ENCODE measurements around the gene ZNF318. TPM values are rescaled to one million over a fixed set of nuclear protein-coding genes. Genes with fewer than 3 reads are reported as not detected.

ZNF318 gene
- polyA plus RNA-seq, 2 of the 4 experiments (the other 2 are of a cell fraction) = 5.0 to 9.2 TPM

- POLR2A ChIA-PET = no interaction called here
Measured at GRCh38 chr6:43331891-43332290, 37.6 kb downstream of the ZNF318 start.

GRCh38 chr6:43331470-43331869, 38.0 kb downstream of the ZNF318 start:
- Histone ChIP-seq H3K27ac (no peak overlapping the region), H3K4me1 (0 out of 3 replicates have a peak, but pooled peaks cover 3% of the 10 kb centered on the region), H3K4me2 (no peak overlapping the region), H3K9me3 (no peaks in the 10 kb centered on the region), H3K4me3 (no peak overlapping the region)
- WGBS (ENCODE audit: missing lambda C conversion rate) = 9% methylated on average over 1 of the region's 1 CpG
- no peak for TF ChIP-seq FOSB (CRISPR knock-in tag; IDR thresholded peaks at IDR 0.05)
- TF ChIP-seq CBX8 (IDR thresholded peaks at IDR 0.05) = no peak
- DNase-seq (ENCODE audit: low read depth in 1 of 2, low spot score in 1 of 2) (no peak), ATAC-seq (no peak), FAIRE-seq (no peak)
- POLR2A ChIA-PET = no interaction called here
- CTCF ChIA-PET = interaction anchor here (0.7 kb wide), 1 partner anchor 23 kb away, joined by 4 read pairs; the partner anchor contains the start of gene CRIP3

More at GRCh38 chr6:43331891-43332290, 37.6 kb downstream of the ZNF318 start:
- no peak overlapping the region for H3K4me2 ChIP-seq
- no peak for FAIRE-seq
- 56% methylated on average over 4 of the region's 4 CpGs for WGBS (ENCODE audit: missing lambda C conversion rate)
- H3K4me1 ChIP-seq = 0 out of 3 replicates have a peak, but pooled peaks cover 3% of the 10 kb centered on the region
- H3K9me3 ChIP-seq = no peaks in the 10 kb centered on the region
- TF ChIP-seq BHLHE40 (IDR thresholded peaks at IDR 0.05; ENCODE audit: low read depth, low read length) (no peak), NR3C1 (IDR thresholded peaks at IDR 0.05) (no peak), ZNF302 (CRISPR knock-in tag; IDR thresholded peaks at IDR 0.05) (no peak), SMC3 (IDR thresholded peaks at IDR 0.05) (no peak), CBX2 (IDR thresholded peaks at IDR 0.05; ENCODE audit: borderline replicate concordance, low read depth) (no peak), KDM5A (IDR thresholded peaks at IDR 0.05) (no peak), HOXB13 (CRISPR knock-in tag; IDR thresholded peaks at IDR 0.05; ENCODE audit: low read depth) (no peak), KDM1A (IDR thresholded peaks at IDR 0.05; ENCODE audit: low read depth) (no peak), USF2 (IDR thresholded peaks at IDR 0.05) (no peak), RFX5 (IDR thresholded peaks at IDR 0.05) (no peak)
- no peak overlapping the region for H3K27ac ChIP-seq
- CTCF ChIA-PET = no interaction called here
- no peak for ATAC-seq
- no peak overlapping the region for H3K4me3 ChIP-seq
- no peak for DNase-seq (ENCODE audit: low read depth in 1 of 2, low spot score in 1 of 2)

- Histone ChIP-seq H3K27ac (no peak overlapping the region), H3K4me3 (no peak overlapping the region), H3K4me2 (no peak overlapping the region), H3K4me1 (0 out of 3 replicates have a peak, but pooled peaks cover 3% of the 10 kb centered on the region), H3K9me3 (no peaks in the 10 kb centered on the region)
- TF ChIP-seq CBX2 (IDR thresholded peaks at IDR 0.05; ENCODE audit: borderline replicate concordance, low read depth) (no peak), CBX8 (IDR thresholded peaks at IDR 0.05) (no peak), HEYL (CRISPR knock-in tag; IDR thresholded peaks at IDR 0.05) (no peak), FOXS1 (CRISPR knock-in tag; IDR thresholded peaks at IDR 0.05) (no peak), ZNF302 (CRISPR knock-in tag; IDR thresholded peaks at IDR 0.05) (no peak)
- ChIA-PET CTCF (interaction anchor here (0.8 to 1.1 kb wide), 3 partner anchors 20 to 69 kb away, joined by 3 read pairs; partner anchors contain the start of gene CRIP3), POLR2A (no interaction called here)
- FAIRE-seq (no peak), DNase-seq (ENCODE audit: low read depth in 1 of 2, low spot score in 1 of 2) (no peak), ATAC-seq (no peak)
- 25% methylated on average over 1 of the region's 1 CpG for WGBS (ENCODE audit: missing lambda C conversion rate)
Measured at GRCh38 chr6:43328528-43328927, 40.9 kb downstream of the ZNF318 start.

GRCh38 chr6:43325876-43326275, 43.6 kb downstream of the ZNF318 start:
- no peak for DNase-seq (ENCODE audit: low read depth in 1 of 2, low spot score in 1 of 2)
- no peak for FAIRE-seq
- no peak for ATAC-seq
- ChIA-PET POLR2A (no interaction called here), CTCF (interaction anchor here (0.5 to 1.9 kb wide), 4 partner anchors 9 to 263 kb away, joined by 3 to 8 read pairs (median 4); partner anchors contain the start of gene CRIP3)
- Histone ChIP-seq H3K4me3 (no peak overlapping the region), H3K9me3 (no peaks in the 10 kb centered on the region), H3K4me1 (0 out of 3 replicates have a peak, but pooled peaks cover 3% of the 10 kb centered on the region), H3K27ac (no peak overlapping the region), H3K4me2 (no peak overlapping the region)
- WGBS (ENCODE audit: missing lambda C conversion rate) = 3% methylated on average over 1 of the region's 1 CpG
- TF ChIP-seq NFE2L2 (conservative IDR thresholded peaks at IDR 0.05; ENCODE audit: low read length) (no peak), SREBF2 (IDR thresholded peaks at IDR 0.05) (no peak), CTCF (IDR thresholded peaks at IDR 0.05) (no peak), RCOR1 (IDR thresholded peaks at IDR 0.05; ENCODE audit: low read depth, low read length) (no peak), HOXB5 (CRISPR knock-in tag; IDR thresholded peaks at IDR 0.05) (no peak), ATOH8 (CRISPR knock-in tag; IDR thresholded peaks at IDR 0.05; ENCODE audit: low read depth) (no peak), HEYL (CRISPR knock-in tag; IDR thresholded peaks at IDR 0.05) (no peak), RARB (CRISPR knock-in tag; IDR thresholded peaks at IDR 0.05) (no peak), FOXS1 (CRISPR knock-in tag; IDR thresholded peaks at IDR 0.05) (no peak), MAZ (IDR thresholded peaks at IDR 0.05; ENCODE audit: borderline replicate concordance, low read depth, low read length) (no peak), JUNB (IDR thresholded peaks at IDR 0.05) (no peak), FOSL2 (IDR thresholded peaks at IDR 0.05) (no peak), FOSL2 (CRISPR knock-in tag; IDR thresholded peaks at IDR 0.05) (no peak), HDAC2 (IDR thresholded peaks at IDR 0.05) (no peak), NPAS2 (CRISPR knock-in tag; IDR thresholded peaks at IDR 0.05; ENCODE audit: borderline replicate concordance) (no peak), KDM5A (IDR thresholded peaks at IDR 0.05) (no peak)

Measured in A549 (cell line).